SK-N-MC (cell line): ENCODE measurements around the gene MAGI1.

Experiments
- EZH2 ChIP-seq: fragments of 200-600 bp; sonication (generic); IDR thresholded peaks from one replicate; pipeline ENCODE4 v1.6.1; 2017; ENCODE audit warnings: antibody characterized with exemption
- FOXP2 ChIP-seq: optimal IDR thresholded peaks from 2 replicates; pipeline ENCODE3; 2011; ENCODE audit warnings: mild to moderate bottlenecking, moderate library complexity; ENCODE audit not compliant: insufficient read depth; ENCODE audit errors: extremely low read length, control extremely low read depth
- POLR2AphosphoS5 ChIP-seq: IDR thresholded peaks from 2 replicates; pipeline ENCODE4 v1.6.1; 2012; ENCODE audit warnings: mild to moderate bottlenecking, low read depth, low read length, borderline replicate concordance

GRCh38 chr3:65749066-65749465, 289.7 kb downstream of the MAGI1 start:
- no peak for TF ChIP-seq POLR2AphosphoS5
- TF ChIP-seq EZH2: no peak
- TF ChIP-seq FOXP2: no peak
